Large intestine (tissue), 3 donors: ENCODE data around the gene MRGPRX2. TPM values are rescaled to one million over a fixed set of nuclear protein-coding genes. Genes with fewer than 3 reads are reported as not detected.
A peak's percentile ranks its signal among the peaks of the same experiment; 100 is the strongest.

ENCODE experiments used
- DNase-seq, 2 donors: peaks; one replicate each; pipeline versions ENCODE4 v3.0.0 to v3.0.0-alpha.2; 2013
- H3K27ac ChIP-seq: one replicate; pipeline ENCODE4 v1.5.1; 2013; ENCODE audit warnings: low read length
- H3K27me3 ChIP-seq: 2 replicates; pipeline ENCODE4 v1.6.1; 2013; ENCODE audit warnings: low read length; ENCODE audit not compliant: control insufficient read depth, insufficient read depth
- H3K36me3 ChIP-seq: 2 replicates; pipeline ENCODE4 v1.6.1; 2013; ENCODE audit warnings: low read length; ENCODE audit not compliant: control insufficient read depth, insufficient read depth
- H3K4me1 ChIP-seq: one replicate; pipeline ENCODE4 v1.6.1; 2013; ENCODE audit warnings: low read length; ENCODE audit not compliant: control insufficient read depth, insufficient read depth
- H3K4me3 ChIP-seq: one replicate; pipeline ENCODE4 v1.5.1; 2013; ENCODE audit warnings: low read length
- H3K9me3 ChIP-seq: one replicate; pipeline ENCODE4 v1.6.1; 2013; ENCODE audit warnings: mild to moderate bottlenecking, low read depth, low read length, moderate library complexity; ENCODE audit not compliant: control insufficient read depth
- WGBS: methylation state at CpG from one replicate; pipeline ENCODE4 v1.1.5; 2013; ENCODE audit warnings: low lambda C conversion rate; ENCODE audit not compliant: insufficient coverage; 5-methylcytosine and 5-hydroxymethylcytosine counted together
- polyA plus RNA-seq: library from polyadenylated mRNA; unstranded; fragments of 120-200 nt; gene quantifications from one replicate; pipeline ENCODE4 v1.2.1, GENCODE V29; 2013

MRGPRX2 gene
- polyA plus RNA-seq, 1 donor: not detected

GRCh38 chr11:19092342-19092741, 31.8 kb upstream of the MRGPRX2 start:
- Histone ChIP-seq H3K4me3 (no peak overlapping the region), H3K27me3 (no peaks in the 10 kb centered on the region), H3K4me1 (no peaks in the 10 kb centered on the region), H3K36me3 (no peaks in the 10 kb centered on the region), H3K27ac (no peak overlapping the region), H3K9me3 (no peaks in the 10 kb centered on the region)
- no peak for DNase-seq
- WGBS: 89% methylated on average over 2 of the region's 3 CpGs

- Histone ChIP-seq H3K9me3 (no peaks in the 10 kb centered on the region), H3K4me1 (no peaks in the 10 kb centered on the region), H3K4me3 (no peak overlapping the region), H3K36me3 (no peaks in the 10 kb centered on the region), H3K27me3 (no peaks in the 10 kb centered on the region), H3K27ac (no peak overlapping the region)
- no CpG with 5 or more reads among the region's 1 CpG for WGBS
- DNase-seq: peak in 1 of 2 donors; percentile 27
These were observed 30.8 kb upstream of the MRGPRX2 start for GRCh38 chr11:19091366-19091765.

- Histone ChIP-seq H3K36me3 (no peaks in the 10 kb centered on the region), H3K27ac (no peak overlapping the region), H3K27me3 (no peaks in the 10 kb centered on the region), H3K4me1 (no peaks in the 10 kb centered on the region), H3K9me3 (no peaks in the 10 kb centered on the region), H3K4me3 (no peak overlapping the region)
- WGBS: no CpG with 5 or more reads among the region's 5 CpGs
- no peak for DNase-seq
These were observed 28.9 kb upstream of the MRGPRX2 start for GRCh38 chr11:19089421-19089820.

- Histone ChIP-seq H3K4me1 (no peaks in the 10 kb centered on the region), H3K4me3 (no peak overlapping the region), H3K27ac (no peak overlapping the region), H3K27me3 (no peaks in the 10 kb centered on the region), H3K9me3 (no peaks in the 10 kb centered on the region), H3K36me3 (no peaks in the 10 kb centered on the region)
- DNase-seq: no peak
- WGBS: 100% methylated on average over 1 of the region's 4 CpGs
These were observed 28.3 kb upstream of the MRGPRX2 start for GRCh38 chr11:19088791-19089190.

- WGBS: no CpG with 5 or more reads among the region's 8 CpGs
- Histone ChIP-seq H3K36me3 (no peaks in the 10 kb centered on the region), H3K4me3 (no peak overlapping the region), H3K9me3 (no peaks in the 10 kb centered on the region), H3K27ac (no peak overlapping the region), H3K27me3 (no peaks in the 10 kb centered on the region), H3K4me1 (no peaks in the 10 kb centered on the region)
- no peak for DNase-seq
These were observed 27.1 kb upstream of the MRGPRX2 start for GRCh38 chr11:19087658-19088057.

- no peaks in the 10 kb centered on the region for H3K27me3 ChIP-seq
- no peak overlapping the region for H3K4me3 ChIP-seq
- no peaks in the 10 kb centered on the region for H3K4me1 ChIP-seq
- WGBS: 60% methylated on average over 2 of the region's 5 CpGs
- DNase-seq: no peak
- no peaks in the 10 kb centered on the region for H3K36me3 ChIP-seq
- no peaks in the 10 kb centered on the region for H3K9me3 ChIP-seq
- no peak overlapping the region for H3K27ac ChIP-seq
These were observed 24.3 kb upstream of the MRGPRX2 start for GRCh38 chr11:19084661-19085315.

- Histone ChIP-seq H3K27me3 (no peaks in the 10 kb centered on the region), H3K4me3 (no peak overlapping the region), H3K36me3 (no peaks in the 10 kb centered on the region), H3K4me1 (no peaks in the 10 kb centered on the region), H3K27ac (no peak overlapping the region), H3K9me3 (no peaks in the 10 kb centered on the region)
- WGBS: no CpG with 5 or more reads among the region's 1 CpG
- DNase-seq: no peak
These were observed 22.6 kb upstream of the MRGPRX2 start for GRCh38 chr11:19083166-19083565.

- Histone ChIP-seq H3K4me1 (no peaks in the 10 kb centered on the region), H3K9me3 (no peaks in the 10 kb centered on the region), H3K4me3 (no peak overlapping the region), H3K27me3 (no peaks in the 10 kb centered on the region), H3K27ac (no peak overlapping the region), H3K36me3 (no peaks in the 10 kb centered on the region)
- no CpG with 5 or more reads among the region's 6 CpGs for WGBS
- peak in 1 of 2 donors; percentile 62 for DNase-seq
These were observed 20.1 kb upstream of the MRGPRX2 start for GRCh38 chr11:19080579-19080993.

- DNase-seq: no peak
- WGBS: 80% methylated on average over 1 of the region's 6 CpGs
These were observed 19.3 kb upstream of the MRGPRX2 start for GRCh38 chr11:19079643-19080440.

GRCh38 chr11:19077965-19078364, 17.4 kb upstream of the MRGPRX2 start:
- no peak for DNase-seq
- Histone ChIP-seq H3K27me3 (no peaks in the 10 kb centered on the region), H3K36me3 (no peaks in the 10 kb centered on the region), H3K9me3 (no peaks in the 10 kb centered on the region), H3K4me1 (no peaks in the 10 kb centered on the region), H3K4me3 (no peak overlapping the region), H3K27ac (no peak overlapping the region)

More at GRCh38 chr11:19079643-19080440, 19.3 kb upstream of the MRGPRX2 start:
- H3K4me1 ChIP-seq: no peaks in the 10 kb centered on the region
- no peak overlapping the region for H3K4me3 ChIP-seq
- H3K27me3 ChIP-seq: no peaks in the 10 kb centered on the region
- no peaks in the 10 kb centered on the region for H3K36me3 ChIP-seq
- H3K27ac ChIP-seq: no peak overlapping the region
- no peaks in the 10 kb centered on the region for H3K9me3 ChIP-seq
